HepG2 (cell line): Measurements from ENCODE around the gene APEX1. TPM values are rescaled to one million over a fixed set of nuclear protein-coding genes. Genes with fewer than 3 reads are reported as not detected.

ENCODE experiments used
- SMYD3 ChIP-seq: sonication (generic); formaldehyde crosslinking; IDR thresholded peaks from 2 replicates; pipeline ENCODE4 v1.8.1; 2023; ENCODE audit warnings: mild to moderate bottlenecking, missing genetic modification reagents
- SOX6 ChIP-seq, 2 experiments: fragments of 450-650 bp in 1 of 2; sonication (generic) in 1 of 2; formaldehyde crosslinking in 1 of 2; IDR thresholded peaks; 2 replicates each; pipeline versions ENCODE4 v1.4.0 to v1.6.1; 2017 to 2020; ENCODE audit warnings: antibody characterized with exemption in 1 of 2, mild to moderate bottlenecking in 1 of 2, missing genetic modification reagents in 1 of 2
- ZNF790 ChIP-seq: sonication (generic); formaldehyde crosslinking; IDR thresholded peaks from 2 replicates; pipeline ENCODE4 v1.8.0; 2022; ENCODE audit warnings: missing genetic modification reagents, mild to moderate bottlenecking, borderline replicate concordance
- polyA plus RNA-seq, 8 experiments: library from polyadenylated mRNA; depleted of rRNA in 3 of 8; stranded (reverse) in 7 of 8; unstranded in 1 of 8; fragments of >200 nt; fragmentation: Illumina TruSeq in 4 of 8; extraction: Trizol in 4 of 8; gene quantifications; 2 replicates each; pipeline versions ENCODE4 v1.2.1 to v1.2.3, GENCODE V29; 2011 to 2016; ENCODE audit warnings: low read depth in 4 of 8, missing spikeins in 1 of 8, mixed read lengths in 1 of 8; ENCODE audit not compliant: insufficient read depth in 1 of 8
- total RNA-seq, 5 experiments: library from RNA; depleted of rRNA; stranded (reverse); fragments of >200 nt; fragmentation: Illumina TruSeq; extraction: Trizol; gene quantifications; 2 replicates each; pipeline ENCODE4 v1.2.3, GENCODE V29; 2016; ENCODE audit warnings: low read depth in 1 of 5
- TF ChIP-seq, protein P1 (sequence below): sonication (generic); formaldehyde crosslinking; IDR thresholded peaks from 2 replicates; pipeline ENCODE4 v1.5.1; 2020; ENCODE audit warnings: mild to moderate bottlenecking, missing genetic modification reagents
- TF ChIP-seq, protein P2 (sequence below): sonication (generic); formaldehyde crosslinking; conservative IDR thresholded peaks from 2 replicates; pipeline ENCODE4 v1.4.0; 2020; ENCODE audit warnings: mild to moderate bottlenecking, missing genetic modification reagents, moderate library complexity

The APEX1 gene
- total and polyA plus RNA-seq, 2 of the 13 experiments (the other 11 are each of a cell fraction or from before 2014, with no cell fraction given) = 171 to 405 TPM

DNA sequence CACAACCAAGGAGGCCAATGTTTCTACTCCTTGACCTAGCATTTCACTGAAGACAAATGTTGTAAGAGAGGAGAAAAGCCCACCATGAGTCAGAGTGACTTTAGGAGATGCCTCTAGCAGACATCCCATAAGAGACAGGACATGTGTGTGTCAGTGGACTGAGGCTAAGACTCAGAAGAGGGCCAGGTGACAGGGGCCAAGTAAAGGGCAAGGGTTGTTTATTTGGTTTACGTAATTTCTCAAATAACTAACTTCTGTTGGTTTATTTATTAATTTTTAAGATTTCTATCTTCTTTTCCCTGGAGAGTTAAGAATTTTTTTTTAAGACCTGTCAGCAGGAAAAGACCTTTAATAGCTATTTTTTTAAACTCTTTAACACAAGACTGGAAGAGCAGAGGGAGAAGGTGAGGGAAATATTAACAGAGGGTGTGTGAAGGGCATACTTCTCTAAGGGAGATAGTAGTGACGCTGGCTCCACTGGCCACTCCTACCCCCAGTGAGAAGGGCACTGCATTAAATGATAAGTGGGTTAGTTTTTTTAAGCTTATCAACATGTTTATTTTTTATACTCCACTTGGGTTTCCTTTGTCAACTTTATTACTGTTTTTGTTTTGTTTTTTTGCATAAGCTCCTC, 17.6 kb downstream of the APEX1 start (continued):
- TF ChIP-seq, protein P1, sequence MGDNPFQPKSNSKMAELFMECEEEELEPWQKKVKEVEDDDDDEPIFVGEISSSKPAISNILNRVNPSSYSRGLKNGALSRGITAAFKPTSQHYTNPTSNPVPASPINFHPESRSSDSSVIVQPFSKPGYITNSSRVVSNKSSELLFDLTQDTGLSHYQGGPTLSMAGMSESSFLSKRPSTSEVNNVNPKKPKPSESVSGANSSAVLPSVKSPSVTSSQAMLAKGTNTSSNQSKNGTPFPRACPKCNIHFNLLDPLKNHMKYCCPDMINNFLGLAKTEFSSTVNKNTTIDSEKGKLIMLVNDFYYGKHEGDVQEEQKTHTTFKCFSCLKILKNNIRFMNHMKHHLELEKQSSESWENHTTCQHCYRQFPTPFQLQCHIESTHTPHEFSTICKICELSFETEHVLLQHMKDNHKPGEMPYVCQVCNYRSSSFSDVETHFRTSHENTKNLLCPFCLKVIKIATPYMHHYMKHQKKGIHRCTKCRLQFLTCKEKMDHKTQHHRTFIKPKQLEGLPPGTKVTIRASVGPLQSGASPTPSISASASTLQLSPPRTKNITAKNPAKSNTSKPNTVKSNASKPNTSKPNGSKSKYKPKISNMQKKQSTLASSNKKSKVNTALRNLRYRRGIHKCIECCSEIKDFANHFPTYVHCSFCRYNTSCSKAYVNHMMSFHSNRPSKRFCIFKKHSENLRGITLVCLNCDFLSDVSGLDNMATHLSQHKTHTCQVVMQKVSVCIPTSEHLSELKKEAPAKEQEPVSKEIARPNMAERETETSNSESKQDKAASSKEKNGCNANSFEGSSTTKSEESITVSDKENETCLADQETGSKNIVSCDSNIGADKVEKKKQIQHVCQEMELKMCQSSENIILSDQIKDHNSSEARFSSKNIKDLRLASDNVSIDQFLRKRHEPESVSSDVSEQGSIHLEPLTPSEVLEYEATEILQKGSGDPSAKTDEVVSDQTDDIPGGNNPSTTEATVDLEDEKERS (CRISPR knock-in tag) = no peak
- no peak for TF ChIP-seq SOX6 (IDR thresholded peaks at IDR 0.05)
- TF ChIP-seq SOX6 (CRISPR knock-in tag; IDR thresholded peaks at IDR 0.05) = no peak
- no peak for TF ChIP-seq ZNF790 (CRISPR knock-in tag)
- TF ChIP-seq, protein P2, sequence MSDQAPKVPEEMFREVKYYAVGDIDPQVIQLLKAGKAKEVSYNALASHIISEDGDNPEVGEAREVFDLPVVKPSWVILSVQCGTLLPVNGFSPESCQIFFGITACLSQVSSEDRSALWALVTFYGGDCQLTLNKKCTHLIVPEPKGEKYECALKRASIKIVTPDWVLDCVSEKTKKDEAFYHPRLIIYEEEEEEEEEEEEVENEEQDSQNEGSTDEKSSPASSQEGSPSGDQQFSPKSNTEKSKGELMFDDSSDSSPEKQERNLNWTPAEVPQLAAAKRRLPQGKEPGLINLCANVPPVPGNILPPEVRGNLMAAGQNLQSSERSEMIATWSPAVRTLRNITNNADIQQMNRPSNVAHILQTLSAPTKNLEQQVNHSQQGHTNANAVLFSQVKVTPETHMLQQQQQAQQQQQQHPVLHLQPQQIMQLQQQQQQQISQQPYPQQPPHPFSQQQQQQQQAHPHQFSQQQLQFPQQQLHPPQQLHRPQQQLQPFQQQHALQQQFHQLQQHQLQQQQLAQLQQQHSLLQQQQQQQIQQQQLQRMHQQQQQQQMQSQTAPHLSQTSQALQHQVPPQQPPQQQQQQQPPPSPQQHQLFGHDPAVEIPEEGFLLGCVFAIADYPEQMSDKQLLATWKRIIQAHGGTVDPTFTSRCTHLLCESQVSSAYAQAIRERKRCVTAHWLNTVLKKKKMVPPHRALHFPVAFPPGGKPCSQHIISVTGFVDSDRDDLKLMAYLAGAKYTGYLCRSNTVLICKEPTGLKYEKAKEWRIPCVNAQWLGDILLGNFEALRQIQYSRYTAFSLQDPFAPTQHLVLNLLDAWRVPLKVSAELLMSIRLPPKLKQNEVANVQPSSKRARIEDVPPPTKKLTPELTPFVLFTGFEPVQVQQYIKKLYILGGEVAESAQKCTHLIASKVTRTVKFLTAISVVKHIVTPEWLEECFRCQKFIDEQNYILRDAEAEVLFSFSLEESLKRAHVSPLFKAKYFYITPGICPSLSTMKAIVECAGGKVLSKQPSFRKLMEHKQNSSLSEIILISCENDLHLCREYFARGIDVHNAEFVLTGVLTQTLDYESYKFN (CRISPR knock-in tag) = 0 out of 2 replicates have a peak, but pooled peaks have one; percentile 23
- TF ChIP-seq SMYD3 (CRISPR knock-in tag) = no peak
